HG03196 (cell line): ENCODE measurements around the gene NXPH4.

ENCODE experiments used
- ATAC-seq: cut with Tn5 transposase; IDR thresholded peaks from one replicate; pipeline ENCODE4 v1.9.1; 2021; ENCODE audit not compliant: unreplicated experiment

Gene NXPH4

GRCh38 chr12:57218030-57218853, 1.6 kb downstream of the NXPH4 start:
- no peak for ATAC-seq

DNA sequence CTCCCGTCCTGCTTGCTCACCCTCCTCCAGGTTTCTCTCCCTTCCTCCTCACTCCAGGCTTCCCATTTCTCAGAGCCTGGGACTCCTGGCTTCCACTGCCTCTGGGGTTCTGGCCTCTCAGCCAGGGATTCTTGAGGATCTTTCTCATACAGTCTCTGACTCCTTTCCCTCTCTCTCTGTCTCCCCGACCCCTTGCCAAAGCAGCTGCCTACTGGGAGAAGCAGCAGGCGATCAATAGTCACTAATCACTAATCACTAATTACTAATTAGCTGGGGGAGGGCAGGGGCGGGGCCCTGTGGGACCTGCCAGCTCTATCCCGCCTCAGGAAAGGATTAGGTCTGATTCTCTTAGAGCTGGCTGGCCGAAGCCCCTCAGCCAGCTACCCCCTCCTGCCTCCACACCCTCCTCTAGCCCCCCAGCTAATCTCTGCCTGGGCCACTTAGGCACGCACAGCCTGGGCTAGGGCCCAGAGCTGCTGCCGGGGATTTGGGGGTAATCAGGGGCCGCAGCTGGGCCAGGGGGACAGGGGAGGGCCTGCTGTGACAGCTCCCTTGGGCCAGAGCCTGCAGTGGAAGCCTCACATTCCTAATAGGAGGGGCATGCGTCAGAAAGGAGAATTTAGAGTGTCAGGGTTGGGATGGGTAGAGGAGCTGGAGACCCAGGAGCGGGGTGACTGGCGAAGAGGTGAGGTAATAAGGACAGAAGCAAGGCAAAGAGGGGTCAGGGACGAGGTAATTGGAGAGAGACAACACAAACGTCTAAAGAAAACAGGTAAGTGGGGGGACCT, 2.8 kb downstream of the NXPH4 start:
- no peak for ATAC-seq

DNA sequence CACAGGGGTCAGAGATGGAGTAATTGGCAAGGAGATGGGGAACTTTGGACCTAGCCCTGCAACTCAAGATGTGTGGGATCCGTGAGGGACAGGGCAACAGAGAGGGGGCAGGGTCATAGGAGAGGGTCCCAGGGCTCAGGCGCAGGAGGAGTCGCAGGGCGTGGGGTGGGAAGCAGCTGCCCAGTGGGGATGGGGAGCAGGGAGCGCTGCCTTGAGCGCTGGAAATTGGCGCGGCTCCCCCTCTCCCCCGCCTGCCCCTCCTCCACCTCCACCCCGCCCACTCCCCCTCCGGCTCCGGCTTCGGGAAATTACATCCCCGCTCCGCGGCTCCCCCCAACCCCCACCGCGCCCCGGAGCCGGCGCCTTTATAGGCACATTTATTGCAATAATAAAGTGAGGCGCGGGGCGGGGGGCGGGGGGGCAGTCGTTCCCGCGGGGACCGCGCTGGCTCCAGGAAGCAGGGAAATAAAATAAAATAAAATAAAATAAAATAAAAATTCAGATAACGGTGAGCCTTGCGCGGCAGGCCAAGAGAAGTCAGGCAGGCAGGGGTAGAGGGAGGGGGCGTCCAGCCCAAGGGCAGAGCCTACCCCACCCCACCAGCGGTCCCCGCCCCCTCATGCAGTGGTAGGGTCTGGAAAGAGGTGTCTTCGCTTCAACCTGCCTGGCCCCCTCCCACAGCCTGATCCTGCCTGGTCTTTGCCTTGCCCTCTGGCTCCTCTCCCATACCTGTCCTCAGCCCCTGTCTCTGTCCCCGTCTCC, 3.6 kb downstream of the NXPH4 start:
- no peak for ATAC-seq

GRCh38 chr12:57220770-57221168, 4.2 kb downstream of the NXPH4 start:
- ATAC-seq = no peak

GRCh38 chr12:57221169-57221917, 4.7 kb downstream of the NXPH4 start:
- ATAC-seq = no peak

- ATAC-seq = no peak
These were observed 5.9 kb downstream of the NXPH4 start for GRCh38 chr12:57222286-57223190.

GRCh38 chr12:57223191-57224165, 6.9 kb downstream of the NXPH4 start:
- no peak for ATAC-seq

GRCh38 chr12:57224278-57224972, 7.8 kb downstream of the NXPH4 start:
- ATAC-seq = no peak

DNA sequence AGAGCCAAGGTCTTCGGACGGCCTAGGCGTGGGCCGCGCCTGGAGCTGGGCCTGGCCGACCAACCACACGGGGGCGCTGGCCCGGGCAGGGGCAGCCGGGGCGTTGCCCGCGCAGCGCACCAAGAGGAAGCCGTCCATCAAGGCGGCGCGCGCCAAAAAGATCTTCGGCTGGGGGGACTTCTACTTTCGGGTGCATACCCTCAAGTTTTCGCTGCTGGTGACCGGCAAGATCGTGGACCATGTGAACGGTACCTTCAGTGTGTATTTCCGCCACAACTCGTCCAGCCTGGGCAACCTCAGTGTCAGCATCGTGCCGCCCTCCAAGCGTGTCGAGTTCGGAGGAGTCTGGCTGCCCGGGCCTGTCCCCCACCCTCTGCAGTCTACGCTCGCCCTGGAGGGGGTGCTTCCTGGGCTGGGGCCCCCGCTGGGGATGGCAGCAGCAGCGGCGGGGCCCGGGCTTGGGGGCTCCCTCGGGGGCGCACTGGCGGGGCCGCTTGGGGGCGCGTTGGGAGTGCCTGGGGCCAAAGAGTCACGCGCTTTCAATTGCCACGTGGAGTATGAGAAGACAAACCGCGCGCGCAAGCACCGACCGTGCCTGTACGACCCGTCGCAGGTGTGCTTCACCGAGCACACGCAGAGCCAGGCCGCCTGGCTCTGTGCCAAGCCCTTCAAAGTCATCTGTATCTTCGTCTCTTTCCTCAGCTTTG, 8.5 kb downstream of the NXPH4 start:
- ATAC-seq = no peak

DNA sequence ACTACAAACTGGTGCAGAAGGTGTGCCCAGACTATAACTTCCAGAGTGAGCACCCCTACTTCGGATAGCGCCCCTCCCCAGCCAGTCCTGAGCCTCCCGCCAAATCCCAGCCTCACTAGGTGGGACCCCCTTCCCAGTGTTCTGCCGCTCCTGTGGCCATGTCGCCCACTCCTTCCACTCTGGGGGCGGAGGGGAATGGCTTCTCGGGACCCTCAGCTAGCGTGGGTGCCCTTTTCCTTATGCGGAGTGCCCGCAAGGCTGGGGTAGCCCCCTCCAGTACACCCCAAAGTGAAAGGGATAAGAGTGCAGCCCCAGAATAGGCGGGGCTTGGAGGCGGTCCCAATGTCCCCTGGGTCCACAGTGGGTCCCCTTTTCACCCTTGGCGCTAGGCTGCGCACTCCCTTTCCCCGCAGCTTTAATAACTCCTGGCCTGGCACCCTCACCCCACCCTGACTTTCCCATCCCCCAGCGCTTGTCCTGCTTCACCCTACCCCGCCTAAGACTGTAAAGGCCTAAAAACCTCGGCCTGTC, 9.2 kb downstream of the NXPH4 start:
- ATAC-seq = no peak

DNA sequence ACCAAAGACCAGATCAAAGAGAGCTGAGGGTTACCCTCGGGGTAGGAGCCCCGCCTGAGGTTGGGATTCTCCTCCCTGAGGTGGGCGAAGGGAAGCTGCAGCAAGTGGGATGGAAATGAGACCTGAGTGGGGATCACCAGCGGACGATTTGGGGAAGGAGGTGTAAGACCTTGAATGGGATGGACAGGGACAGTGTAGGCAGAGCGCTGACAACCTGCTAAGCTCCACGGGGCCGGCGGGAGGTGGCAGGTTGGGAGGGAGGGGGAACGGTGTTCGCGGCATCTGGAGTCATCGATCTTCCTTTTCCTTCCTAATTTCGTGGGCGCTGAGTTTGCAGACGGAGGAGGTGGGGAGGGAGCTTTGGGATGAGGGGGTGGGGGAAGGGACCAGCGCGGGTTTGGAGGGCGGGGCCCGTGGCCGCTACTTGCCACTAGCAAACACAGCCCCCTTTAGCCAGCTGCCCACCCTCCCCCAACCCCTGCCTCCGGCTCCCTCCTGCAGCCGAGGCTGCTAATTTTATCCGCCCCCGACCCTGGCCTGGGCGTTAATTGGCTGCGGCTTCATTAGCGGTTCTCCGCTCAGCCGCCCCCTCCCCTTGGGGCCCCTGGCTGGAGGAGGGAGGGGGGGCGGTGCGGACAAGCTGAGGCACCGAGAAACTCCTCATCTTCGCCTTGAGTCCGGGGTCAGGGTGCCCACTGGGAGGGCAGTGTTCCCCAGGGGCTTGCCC, 10.2 kb downstream of the NXPH4 start:
- ATAC-seq = no peak

- ATAC-seq = no peak
These were observed 10.9 kb downstream of the NXPH4 start for GRCh38 chr12:57227315-57228115.

GRCh38 chr12:57229046-57229633, 12.5 kb downstream of the NXPH4 start:
- no peak for ATAC-seq

GRCh38 chr12:57229634-57230380, 13.2 kb downstream of the NXPH4 start, which contains the start of gene SHMT2:
Gene SHMT2 (plus strand): TSS chr12:57229711. CDS start chr12:57229779, 68 bp downstream.
- ATAC-seq = peak; percentile 57
